NCI-H1092 (cell line): ENCODE measurements around the gene GMPR2.
A peak's percentile ranks its signal among the peaks of the same experiment; 100 is the strongest.
"Not testable (repeated sequence)": the region's sequence is repeated elsewhere in the genome, so short reads cannot be mapped to it uniquely, and the experiment has no call there.

Source experiments
- DNase-seq: peaks from one replicate; lab custom pipeline; 2025; lab: John Stamatoyannopoulos, UW

The GMPR2 gene

GRCh38 chr14:24231263-24232120 lies 1.2 kb upstream of the GMPR2 start:
- DNase-seq, result no peak

GRCh38 chr14:24232121-24232644 lies 546 bp upstream of the GMPR2 start, which contains the start of gene NEDD8:
Gene NEDD8 (minus strand): TSS chr14:24232367. CDS start chr14:24232267, 100 bp downstream.
- peak; percentile 81 for DNase-seq

GRCh38 chr14:24233538-24233866 lies 773 bp downstream of the GMPR2 start:
- DNase-seq, result no peak

GRCh38 chr14:24234095-24235005 lies 1.6 kb downstream of the GMPR2 start:
- no peak for DNase-seq

GRCh38 chr14:24235804-24236688 lies 3.3 kb downstream of the GMPR2 start:
- no peak for DNase-seq

GRCh38 chr14:24236689-24237462 lies 4.1 kb downstream of the GMPR2 start:
- DNase-seq, result no peak

DNA sequence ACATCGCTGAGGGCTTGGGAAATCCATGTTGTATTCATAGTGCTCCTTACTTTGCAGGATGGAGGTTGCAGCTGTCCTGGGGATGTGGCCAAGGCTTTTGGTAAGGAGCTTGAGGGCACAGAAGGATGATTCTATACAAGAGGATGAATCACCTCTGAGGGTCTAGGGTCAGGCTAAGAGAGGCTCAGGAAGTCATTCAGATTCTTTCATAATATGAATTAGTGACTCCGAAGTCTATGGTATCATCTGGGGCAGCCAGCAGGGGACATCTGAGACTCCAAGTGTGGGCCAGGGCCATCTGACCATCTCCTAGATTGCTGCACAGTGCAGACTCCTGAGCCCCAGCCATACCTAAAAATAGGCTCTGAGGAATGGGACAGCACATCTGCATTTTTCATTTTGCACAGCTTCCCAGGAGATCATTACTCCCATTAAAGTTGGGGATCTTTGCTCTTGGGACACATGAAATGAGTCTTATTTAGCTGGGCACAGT lies 4.8 kb downstream of the GMPR2 start:
- no peak for DNase-seq

DNA sequence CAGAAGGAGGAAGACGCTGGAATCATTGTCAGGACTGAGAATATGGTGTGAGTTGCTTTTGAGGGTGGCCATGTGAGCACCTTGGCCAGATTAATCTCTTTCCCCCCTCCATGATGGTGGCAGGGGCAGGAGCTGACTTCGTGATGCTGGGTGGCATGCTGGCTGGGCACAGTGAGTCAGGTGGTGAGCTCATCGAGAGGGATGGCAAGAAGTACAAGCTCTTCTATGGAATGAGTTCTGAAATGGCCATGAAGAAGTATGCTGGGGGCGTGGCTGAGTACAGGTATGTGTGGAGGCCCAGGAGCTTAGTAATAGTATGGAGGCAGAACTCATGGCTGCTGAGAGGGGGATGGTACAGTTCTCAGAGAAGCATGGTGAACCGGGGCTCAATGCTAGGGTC lies 5.4 kb downstream of the GMPR2 start:
- no peak for DNase-seq

GRCh38 chr14:24238527-24239037 lies 5.9 kb downstream of the GMPR2 start:
- DNase-seq, result no peak

DNA sequence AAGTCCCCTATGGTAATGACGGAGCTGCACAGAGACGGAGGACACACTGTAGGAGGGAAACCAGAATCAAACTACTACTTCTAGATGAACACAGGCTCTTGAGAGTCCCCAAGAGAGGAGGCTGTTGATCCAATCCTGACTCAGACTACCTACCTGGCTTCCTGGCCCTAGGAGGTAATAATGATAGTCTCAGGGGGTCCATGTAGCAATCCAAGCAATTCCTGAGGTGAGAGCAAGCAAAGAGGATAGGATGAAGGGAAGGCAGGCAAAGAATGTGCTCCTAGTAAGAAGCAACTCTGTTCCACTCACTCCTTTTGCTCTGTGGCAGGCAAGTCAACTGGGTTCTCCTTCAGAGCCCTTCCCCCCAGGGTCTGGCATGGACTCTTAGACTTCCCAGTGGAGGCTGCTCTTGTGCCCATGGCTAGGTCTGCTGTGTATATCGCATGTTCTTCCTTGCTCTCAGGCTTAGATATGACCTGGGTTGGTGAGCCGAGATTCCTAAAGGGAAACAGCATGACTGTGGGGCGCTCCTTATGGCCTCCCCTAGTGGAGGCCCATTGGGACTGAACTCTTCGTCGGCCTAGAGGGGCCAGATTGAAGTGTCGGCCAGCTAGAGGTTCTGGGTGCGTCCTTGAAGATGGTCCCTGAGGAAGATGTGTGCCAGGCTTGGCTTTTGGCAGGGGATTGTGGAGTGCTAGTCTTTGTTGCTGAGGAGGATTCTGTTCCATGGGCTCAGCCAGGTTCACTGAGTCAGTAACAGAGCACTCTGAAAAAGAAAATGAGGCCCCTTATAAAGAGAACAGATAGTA lies 7.6 kb downstream of the GMPR2 start:
- no peak for DNase-seq

GRCh38 chr14:24241829-24242443 lies 9.2 kb downstream of the GMPR2 start:
- peak; percentile 95 for DNase-seq

DNA sequence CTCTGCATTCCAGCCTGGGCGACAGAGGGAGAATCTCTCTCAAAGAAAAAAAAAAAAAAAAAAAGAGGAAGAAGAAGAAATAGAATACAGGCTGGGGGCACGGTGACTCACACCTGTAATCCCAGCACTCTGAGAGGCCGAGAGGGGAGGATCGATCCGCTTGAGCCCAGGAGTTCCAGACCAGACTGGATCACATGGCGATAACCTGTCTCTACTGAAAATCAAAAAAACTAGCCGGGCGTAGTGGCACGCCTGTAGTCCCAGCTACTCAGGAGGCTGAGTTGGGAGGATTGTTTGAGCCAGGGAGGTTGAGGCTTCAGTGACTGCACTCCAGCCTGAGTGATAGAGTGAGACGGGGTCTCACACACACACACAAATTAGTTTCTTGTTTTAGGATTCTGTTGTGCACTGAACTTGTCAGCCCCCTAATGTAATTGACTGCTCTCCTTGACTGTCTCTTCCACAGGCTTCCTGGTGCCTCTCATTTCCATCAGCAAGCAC lies 10.7 kb downstream of the GMPR2 start:
- no peak for DNase-seq

- DNase-seq, result not testable (repeated sequence)
Measured at GRCh38 chr14:24245350-24245749, 12.6 kb downstream of the GMPR2 start.

DNA sequence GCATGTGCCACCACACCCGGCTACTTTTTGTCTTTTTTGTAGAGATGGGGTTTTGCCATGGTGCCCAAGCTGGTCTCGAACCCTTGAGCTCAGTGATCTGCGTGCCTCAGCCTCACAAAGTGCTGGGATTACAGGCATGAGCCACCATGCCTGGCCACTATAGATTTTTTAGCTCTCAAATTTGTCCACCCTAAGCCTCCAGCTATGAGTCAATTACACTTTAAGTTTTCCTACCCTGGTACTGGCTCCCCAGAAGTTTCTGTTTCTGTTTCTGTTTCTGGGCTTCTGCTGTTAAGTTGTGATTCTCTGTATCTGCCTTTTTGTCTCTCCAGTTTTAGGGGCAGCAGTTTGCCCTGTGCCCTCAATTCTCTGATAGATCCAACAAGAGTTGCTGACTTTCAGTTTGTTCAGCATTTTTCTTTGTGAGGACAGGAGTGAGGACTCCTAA lies 14.1 kb downstream of the GMPR2 start:
- DNase-seq, result no peak

- DNase-seq, result no peak
Measured at GRCh38 chr14:24247422-24247821, 14.7 kb downstream of the GMPR2 start.

- no peak for DNase-seq
Measured at GRCh38 chr14:24249230-24250021, 16.7 kb downstream of the GMPR2 start.

- no peak for DNase-seq
Measured at GRCh38 chr14:24250354-24250753, 17.6 kb downstream of the GMPR2 start.

DNA sequence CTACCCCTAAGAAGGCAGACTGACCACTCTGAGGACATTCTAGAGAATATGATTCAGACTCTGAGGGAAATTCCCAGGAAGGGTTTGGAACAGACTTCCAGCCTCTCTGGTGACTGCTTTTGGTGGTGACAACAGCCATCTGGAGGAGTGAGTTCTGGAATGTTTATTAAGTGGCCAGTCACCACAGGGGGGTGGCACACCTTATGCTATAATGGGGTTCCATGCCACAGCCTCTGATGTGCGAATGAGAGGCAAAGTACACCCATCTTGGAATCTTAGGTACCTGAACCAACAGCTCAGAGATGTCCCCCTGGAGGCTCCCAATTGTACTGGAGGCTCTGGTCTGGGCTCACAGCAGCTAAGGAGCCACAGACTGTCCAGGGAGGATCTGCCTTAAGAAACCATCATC lies 19.2 kb downstream of the GMPR2 start:
- DNase-seq, result no peak
